NK-92 (cell line): ENCODE results near the gene ADPRHL1.
"Not testable (repeated sequence)": the region's sequence is repeated elsewhere in the genome, so short reads cannot be mapped to it uniquely, and the experiment has no call there.

Experiments used
- DNase-seq: peaks from one replicate; lab custom pipeline; 2025; ENCODE audit not compliant: unreplicated experiment; lab: John Stamatoyannopoulos, UW

Gene ADPRHL1

DNA sequence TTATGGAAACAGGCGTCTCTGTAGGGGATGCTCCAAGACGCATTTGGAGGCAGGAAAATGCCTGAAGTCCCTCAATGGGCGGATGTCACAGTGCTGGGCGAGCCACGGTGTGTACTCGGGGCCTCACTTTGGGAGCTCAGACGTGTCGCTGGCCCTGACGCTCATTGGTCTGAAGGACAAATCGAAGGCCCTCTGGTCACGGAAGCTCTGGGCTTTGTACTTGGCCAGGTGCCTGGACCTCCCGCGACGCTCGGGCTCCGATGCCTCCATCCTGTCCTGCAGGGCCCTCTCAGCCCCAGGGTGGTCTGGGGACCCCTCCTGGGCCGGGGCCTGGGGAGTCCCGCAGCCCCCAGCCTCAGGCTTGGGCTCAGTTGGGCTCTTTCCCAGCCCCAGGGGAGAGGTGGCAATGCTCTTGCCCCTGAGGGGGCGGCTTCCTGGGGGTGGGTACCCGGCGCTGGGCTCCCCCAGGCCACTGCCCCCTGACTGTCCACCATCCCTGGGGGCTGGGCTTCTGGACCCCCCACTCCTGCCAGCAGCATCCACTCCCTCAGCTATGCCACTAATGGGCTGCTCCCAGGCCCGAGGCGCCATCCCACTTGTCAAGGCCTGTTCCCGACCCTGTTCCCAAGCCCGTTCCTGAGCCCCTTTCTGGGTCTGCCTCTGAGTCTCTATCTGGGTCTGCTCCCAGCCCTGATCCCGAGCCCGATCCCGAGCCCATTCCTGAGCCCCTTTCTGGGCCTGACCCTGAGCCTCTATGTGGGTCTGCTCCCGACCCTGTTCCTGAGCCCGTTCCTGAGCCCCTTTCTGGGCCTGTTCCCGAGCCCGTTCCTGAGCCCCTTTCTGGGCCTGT lies 49.8 kb downstream of the ADPRHL1 start:
- no peak for DNase-seq

DNA sequence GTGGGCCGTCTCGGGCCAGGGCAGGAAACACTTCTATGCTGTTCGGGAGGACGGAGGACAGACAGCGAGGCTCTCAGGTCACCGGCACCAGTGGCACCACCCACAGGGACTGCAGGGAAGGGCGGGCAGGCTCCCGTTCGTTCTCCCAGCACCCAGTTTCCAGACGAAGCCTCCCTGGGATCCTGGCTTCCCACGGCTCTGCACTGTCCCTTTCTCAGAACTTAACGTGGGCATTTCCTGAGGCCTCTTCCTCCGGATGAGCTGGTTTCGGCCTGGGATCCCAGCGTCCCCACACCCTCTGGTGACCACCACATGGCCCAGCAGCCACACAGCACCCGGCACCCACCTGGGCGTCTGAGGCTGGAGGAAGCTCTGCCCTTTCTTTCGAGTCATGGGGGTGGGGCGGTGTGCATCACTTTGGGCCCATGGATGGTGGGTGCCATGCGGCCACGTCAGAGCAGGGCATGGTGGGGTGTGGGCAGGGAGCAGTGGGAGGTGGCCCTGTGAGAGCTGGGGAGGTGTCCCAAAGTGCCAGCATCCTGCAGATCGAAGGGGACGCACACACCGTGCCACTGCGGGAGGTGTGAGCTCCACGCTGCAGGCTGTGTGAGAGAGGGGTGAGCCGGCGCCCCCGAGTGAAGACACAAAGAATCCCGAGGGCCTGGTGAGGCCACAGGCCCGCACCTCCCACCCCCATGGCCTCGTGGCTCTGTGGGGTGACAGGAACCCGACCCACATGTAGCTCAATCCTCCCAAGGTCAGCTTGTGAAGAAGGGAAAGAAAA lies 50.6 kb downstream of the ADPRHL1 start:
- no peak for DNase-seq

DNA sequence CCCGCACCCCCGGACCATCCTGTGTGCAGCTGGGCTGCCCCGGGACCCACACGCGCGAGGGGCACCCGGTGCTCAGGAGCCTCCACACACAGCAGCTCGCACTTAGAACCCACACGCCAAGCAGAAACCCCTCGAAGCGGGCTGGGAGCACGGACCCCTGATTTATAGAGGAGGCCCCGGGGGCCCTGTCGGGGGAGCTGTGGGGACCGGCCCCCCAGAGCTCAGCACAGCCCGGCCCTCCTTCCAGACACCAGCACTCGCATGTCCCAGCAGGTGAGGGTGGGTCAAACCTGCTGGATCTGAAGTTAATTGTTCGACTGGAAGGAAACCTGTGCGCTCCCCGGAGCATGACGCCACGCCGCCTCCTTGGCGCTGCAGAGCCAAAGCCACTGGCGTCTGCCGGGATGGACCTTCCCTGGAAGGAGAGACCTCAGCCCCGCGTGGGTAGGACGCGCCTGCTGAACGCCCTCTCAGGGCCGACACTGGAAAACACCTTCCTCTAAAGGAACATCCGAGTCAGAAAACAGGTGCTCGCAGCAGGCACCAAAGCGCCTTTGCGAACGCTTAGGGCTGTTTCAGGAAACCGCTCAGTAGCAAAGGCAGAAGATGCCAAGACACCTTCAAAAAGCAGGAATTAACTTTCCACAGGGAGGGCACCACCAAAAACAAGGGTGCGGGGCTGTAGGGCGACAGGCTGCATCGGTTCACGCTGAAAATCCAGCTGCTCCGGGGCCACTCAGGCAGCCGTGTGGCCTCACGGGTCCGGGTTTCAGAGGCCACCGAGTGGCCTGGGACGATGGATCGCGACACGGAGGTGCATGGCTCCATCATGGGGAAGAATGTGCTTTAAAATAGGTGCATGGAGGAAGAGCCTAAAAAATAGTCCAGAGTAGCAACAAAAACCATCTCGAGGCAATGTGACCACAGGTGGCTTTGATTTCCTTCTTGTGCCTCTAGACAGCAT lies 51.6 kb downstream of the ADPRHL1 start:
- no peak for DNase-seq

DNA sequence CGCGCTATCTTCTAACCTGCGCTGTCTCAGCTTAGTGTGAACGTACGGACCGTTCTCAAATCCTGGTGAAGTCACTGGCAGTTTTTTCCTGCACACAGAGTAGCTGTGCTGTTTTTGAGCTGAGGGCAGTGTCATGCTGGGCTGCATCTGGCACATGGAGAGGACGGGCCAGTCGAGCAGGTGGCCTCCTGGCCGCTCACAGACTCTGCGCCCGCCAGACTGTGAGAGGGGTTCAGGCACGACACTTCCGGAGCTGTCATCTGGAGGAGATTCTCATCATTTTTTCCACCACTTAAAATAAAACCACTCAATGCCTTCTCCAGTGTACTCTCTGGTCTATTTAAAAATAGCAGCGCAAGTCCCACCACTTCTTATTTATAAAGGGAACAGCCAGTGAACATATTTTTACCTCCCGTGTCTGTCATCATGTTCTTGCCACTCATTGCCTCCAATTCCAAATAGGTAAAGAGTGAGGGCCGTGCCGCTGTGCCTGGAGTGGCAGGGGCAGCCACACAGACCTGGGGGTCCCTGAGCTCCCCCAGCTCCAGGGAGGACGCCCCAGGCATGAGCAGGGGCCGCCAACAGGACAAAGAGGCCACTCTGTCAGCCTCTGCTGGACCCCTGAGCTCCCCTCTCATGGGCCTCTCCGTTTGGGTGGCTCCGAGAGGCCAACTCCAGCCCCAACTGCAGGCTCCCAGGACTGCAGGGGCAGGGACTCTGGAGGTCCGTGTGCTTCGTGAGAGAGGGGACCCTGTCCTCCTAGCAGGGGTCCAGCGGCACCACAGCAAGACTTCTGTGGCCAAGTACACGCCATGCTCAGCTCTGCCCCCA lies 52.5 kb downstream of the ADPRHL1 start:
- DNase-seq: no peak

DNA sequence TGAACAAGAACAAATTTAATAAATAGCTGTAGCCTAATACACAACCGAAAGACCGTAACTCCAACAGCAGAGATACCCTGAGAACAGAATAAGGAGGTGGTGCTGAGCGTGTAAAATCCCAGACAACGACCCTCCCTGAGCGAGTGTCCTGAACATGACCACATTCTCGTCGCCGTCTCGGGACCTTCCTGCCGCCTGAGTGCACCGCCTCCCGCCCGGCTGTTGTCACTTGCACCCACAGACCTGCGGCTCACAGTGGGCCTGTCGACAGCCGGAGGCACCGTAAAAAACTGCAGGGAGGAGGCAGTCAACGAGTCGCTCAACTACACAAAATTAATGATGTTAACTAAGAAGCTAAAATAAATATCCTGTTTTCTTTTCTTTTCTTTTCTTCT lies 53.5 kb downstream of the ADPRHL1 start:
- no peak for DNase-seq

DNA sequence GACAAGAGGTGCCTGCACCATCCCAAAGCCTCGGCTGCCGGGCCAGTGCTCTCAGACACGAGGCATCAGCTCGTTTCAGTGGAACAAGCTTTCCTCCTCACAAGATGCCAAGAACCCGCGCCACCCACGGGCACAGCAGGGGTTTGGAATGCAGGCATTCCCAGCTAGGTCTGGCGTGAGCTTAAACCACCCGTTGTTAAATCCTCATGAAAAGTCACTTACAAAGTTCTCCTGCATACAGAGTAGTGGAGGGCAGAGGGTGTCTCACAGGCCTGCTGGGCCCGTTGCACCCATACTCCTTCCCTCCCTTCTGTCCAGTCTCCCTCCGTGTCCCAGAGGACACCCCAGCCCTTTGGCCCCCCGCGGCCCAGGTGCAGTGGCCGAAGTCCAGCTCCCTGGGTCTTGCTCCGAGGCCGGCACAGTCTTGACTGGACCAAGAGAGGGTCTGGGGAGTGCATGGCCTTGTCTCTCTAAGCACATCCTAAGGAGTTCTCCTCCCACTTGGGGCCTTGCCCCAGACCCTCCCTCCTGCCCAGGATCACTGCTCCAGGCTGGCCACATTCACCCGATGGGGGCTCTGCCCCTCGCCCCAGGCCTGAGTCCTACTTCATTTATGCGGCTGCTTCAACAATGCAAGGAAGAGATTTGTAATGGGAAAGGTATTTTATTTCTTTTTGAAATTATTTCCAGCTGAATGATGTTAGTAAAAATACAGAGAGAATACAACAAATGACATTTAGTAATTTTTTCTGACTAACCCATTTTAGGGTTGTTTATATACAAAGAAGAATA lies 54.1 kb downstream of the ADPRHL1 start:
- no peak for DNase-seq

DNA sequence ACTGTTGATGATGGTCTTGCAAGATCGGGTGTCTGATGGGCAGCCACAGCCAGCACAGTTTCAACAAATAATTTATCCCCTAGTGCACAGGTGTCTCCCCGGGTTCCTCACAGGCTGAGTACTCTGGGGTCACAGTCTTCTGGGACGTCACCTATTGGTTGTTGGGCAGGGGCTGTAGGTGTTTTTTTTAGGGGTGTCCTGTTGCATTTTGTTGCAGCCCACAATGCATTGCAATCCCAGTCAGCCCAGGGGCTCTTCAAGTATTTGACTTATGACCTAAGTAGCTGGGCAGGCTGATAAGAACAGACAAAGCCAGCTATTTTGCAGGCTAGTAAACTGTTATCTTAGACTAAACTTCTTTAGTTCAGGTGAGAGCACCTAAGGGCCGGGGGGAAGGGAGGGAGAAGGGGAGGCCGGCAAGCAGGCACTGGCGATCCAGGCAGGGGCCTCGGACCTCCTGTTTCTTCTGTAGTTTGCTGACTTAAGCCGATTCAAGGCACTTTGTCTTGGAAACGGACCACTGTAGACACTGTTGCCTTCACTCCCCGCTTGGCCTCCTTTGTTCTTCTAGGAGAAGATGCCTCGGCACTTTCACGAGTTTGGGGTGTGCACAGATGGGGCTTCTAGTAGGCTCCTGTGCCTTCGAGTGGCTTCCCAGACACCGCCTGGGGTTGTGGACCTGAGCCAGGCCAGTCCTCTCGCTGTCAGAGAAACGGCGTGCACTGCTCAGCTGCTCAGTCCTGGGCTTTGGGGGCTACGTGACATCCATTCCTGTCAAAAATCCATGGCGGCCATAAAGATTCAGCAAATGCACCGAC lies 55.5 kb downstream of the ADPRHL1 start:
- DNase-seq: no peak

DNA sequence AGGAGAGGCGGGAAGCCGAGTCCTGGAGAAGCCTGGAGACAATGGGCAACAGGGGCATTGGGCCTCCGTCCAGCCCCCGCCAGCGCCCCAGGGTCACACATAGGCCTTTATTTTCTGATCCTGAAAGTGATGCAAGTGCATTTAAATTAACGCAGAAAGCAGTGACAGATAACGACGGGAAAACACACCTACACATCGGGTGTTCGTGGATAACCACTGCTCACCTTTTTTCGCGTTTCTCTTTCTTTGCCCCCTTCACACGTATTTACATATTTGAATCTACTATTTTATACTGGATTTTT lies 59.0 kb downstream of the ADPRHL1 start:
- DNase-seq: no peak

DNA sequence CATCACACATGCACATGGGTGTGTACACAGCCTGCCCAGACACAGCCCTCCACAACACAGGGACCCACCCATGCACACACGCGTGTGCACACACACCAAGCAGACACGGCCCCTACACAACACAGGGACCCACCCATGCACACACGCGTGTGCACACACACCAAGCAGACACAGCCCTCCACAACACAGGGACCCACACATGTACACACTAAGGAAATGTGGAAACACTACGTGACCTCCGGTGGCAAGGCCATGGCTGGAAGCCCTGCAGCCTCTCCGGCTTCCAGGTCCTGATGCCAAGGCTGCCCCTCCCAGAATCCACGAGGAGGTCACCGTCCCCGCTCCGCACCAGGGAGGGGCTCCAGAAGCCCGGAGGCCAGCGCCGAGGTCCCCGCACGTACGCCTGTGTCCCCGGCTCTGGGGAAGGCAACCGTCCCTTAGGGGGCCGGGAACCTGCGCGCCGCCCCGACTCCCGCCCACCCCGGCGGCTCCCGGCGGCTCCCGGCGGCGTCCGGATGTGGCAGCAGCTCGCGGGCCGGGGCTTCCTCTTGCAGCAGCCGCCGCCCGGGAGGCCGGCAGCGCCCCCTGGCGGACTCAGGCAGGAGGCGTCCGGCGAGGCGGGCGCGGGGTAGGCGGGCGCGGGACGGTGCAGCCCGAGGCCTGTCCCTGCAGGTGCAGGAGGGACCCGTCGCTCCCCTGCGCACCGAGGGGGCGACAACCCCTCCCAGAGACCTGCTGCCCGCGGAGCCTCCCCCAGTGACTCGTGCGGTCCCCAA lies 59.5 kb downstream of the ADPRHL1 start:
- DNase-seq: no peak

DNA sequence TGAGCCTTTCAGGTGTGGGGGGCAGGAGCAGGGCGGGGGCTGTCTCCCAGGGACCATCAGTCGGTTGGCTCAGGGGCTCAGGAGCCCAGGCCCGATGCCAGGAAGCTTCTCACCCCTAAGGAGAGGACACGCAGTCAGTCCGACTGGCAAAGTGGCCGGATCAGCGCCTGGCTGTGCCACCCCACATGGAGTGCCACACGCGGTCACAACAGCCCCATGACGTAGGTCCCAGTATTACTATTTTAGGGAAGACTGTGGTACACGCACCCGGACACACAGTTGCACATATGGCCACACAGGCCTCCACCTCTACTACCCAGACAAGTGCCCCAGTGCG lies 60.1 kb downstream of the ADPRHL1 start:
- DNase-seq: no peak

DNA sequence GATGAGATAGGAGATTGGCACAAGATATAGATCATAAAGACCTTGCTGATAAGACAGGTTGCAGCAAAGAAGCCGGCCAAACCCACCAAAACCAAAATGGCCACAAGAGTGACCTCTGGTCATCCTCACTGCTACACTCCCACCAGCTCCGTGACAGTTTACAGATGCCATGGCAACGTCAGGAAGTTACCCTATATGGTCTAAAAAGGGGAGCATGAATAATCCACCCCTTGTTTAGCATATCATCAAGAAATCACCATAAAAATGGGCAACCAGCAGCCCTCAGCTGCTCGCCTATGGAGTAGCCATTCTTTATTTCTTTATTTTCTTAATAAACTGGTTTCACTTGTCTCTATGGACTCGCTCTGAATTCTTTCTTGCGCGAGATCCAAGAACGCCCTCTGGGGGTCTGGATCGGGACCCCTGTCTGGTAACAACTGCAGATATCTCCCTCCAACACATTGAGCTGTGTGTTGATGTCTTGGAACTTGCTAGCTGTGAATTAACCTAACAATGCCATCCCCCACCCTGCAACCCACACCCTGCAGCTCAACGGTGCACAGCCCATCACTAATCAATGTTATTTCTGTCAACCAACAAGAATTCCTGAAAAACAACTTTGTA lies 62.3 kb downstream of the ADPRHL1 start:
- DNase-seq: no peak

DNA sequence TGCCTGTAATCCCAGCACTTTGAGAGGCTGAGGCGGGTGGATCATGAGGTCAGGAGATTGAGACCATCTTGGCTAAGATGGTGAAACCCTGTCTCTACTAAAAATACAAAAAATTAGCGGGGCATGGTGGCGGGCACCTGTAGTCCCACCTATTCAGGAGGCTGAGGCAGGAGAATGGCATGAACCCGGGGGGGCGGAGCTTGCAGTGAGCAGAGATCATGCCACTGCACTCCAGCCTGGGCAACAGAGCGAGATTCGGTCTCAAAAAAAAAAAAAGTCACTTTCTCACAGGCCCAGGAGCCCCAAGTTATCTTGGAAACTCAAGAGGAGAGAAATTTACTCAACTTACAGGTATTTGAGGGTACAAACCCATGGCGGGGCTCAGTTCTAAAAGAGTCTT lies 63.7 kb downstream of the ADPRHL1 start:
- not testable (repeated sequence) for DNase-seq

DNA sequence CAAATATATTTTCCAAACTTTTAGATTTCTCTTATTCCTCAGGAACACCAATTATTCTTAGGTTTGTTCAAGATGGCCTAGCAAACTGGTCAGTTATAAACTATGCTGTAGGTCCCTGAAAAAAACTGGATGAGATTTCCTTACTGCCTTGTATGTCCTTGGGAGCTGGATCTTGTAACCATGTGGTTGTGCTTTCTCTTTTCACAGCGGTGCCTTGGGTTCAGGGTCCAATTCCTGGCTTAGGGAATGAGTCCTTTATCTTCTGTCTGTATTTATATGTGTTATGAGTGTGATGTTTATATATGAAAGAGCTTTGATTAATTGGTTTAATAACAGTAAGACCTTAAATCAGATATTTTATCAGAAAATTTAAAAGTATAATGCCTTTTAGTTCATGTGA lies 65.9 kb downstream of the ADPRHL1 start:
- DNase-seq: no peak

DNA sequence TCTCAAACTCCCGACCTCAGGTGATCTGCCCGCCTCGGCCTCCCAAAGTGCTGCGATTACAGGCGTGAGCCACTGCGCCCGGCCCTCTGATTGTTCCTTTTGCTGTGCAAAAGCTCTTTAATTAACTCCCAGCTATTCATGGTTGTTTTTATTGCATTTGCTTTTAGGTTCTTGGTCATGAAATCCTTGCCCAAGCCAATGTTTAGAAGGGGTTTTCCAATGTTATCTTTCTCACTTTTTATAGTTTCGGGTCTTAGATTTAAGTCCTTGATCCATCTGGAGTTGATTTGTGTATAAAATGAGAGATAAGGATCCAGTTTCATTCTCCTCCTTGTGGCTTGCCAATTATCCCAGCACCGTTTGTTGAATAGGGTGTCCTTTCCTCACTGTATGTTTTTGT lies 70.2 kb downstream of the ADPRHL1 start:
- no peak for DNase-seq

DNA sequence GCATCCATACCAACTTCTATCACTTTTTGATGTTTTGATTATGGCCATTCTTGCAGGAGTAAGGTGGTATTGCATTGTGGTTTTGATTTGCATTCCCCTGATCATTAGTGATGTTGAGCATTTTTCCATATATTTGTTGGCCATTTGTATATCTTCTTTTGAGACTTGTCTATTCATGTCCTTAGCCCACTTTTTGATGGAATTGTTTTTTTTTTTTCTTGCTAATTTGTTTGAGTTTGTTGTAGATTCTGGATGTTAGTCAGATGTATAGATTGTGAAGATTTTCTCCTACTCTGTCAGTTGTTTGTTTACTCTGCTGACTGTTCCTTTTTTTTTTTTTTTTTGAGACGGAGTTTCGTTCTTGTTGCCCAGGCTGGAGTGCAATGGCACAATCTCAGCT lies 70.7 kb downstream of the ADPRHL1 start:
- not testable (repeated sequence) for DNase-seq

DNA sequence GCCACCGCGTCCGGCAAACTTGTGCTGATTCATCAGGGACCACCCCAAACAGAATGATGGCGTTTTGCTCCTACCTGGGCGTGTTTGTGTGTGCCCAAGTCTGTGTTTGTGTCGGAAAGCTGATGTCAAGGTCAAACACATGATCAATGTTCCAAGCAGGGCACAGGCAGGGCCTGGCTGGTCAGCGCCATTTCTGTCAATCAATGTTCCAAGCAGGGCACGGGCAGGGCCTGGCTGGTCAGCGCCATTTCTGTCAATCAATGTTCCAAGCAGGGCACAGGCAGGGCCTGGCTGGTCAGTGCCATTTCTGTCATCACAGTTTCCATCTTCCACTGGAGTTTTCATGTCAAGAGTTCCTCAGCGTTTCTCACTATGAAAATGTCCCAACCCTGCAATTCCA lies 74.5 kb downstream of the ADPRHL1 start:
- DNase-seq: no peak

DNA sequence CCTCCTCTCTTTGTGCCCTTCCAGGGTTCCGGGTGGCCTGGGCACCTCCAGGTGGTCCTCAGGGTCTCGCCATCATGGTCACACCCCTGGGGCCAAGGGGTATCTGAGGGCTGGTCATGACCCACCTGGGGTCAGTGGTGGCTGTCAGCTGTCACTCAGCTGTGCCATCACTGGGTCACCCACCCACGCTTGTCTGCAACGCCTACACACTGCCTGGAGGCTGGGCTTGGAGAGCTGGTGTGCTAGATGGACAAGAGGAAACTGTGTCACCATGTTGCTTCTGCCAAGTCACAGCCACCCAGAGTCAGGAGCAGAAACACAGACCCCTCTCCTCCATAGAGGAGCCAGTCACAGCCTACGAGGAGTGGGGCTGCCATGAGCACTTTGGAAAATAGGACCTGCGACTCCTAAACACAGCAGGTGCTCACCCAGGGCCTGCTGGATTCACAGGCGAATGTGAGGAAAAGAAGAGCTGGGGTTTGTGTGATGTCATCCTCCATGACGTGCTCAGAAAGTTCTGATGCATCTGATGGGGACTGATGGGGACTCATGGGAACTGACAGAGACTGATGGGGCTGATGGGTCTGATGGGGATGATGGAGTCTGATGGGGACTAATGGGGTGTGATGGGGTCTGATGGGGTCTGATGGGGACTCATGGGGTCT lies 78.6 kb downstream of the ADPRHL1 start:
- no peak for DNase-seq
